HepG2 (cell line): Measurements from ENCODE around the gene SLC43A3. TPM values are rescaled to one million over a fixed set of nuclear protein-coding genes. Genes with fewer than 3 reads are reported as not detected.

ENCODE experiments used
- ATAC-seq: fragments of 200-7000 bp; cut with Tn5 transposase; 3 replicates; pipeline ENCODE4 v1.9.1; 2020; ENCODE audit warnings: mild to moderate bottlenecking, moderate library complexity
- BruUV-seq: library from RNA; stranded (reverse); fragments of 400-500 nt; replicated peaks from 2 replicates; lab custom pipeline; 2021; lab: Mats Ljungman, UMichigan
- CTCF ChIA-PET: fragments of 300-600 bp; formaldehyde crosslinking; extraction: SDS; loops from one replicate; lab custom pipeline; 2021; ENCODE audit warnings: low total read pairs, inconsistent platforms, low intra/inter-chr PET ratio; lab: Yijun Ruan, JAX
- POLR2A ChIA-PET: fragments of 350-600 bp; sonication (Branson Sonifier 250); formaldehyde crosslinking; loops from one replicate; lab custom pipeline; 2020; ENCODE audit warnings: antibody characterized with exemption, inconsistent platforms; lab: Yijun Ruan, JAX
- DNase-seq: peaks from one replicate; pipeline ENCODE4 v3.0.0-alpha.2; 2015; ENCODE audit warnings: low spot score
- FAIRE-seq: peaks from 3 replicates; lab custom pipeline; 2011; peaks lifted over from hg19 to GRCh38; lab: Jason Lieb, UNC
- H2AFZ ChIP-seq: one replicate; pipeline ENCODE4 v1.6.1; 2011; ENCODE audit warnings: low read length, inconsistent platforms
- H3K27ac ChIP-seq: fragments of 300-600 bp; 3 replicates; pipeline ENCODE4 v1.8.0; 2011; ENCODE audit warnings: mixed run types, mild to moderate bottlenecking, mixed read lengths, low read length, inconsistent platforms; ENCODE audit not compliant: insufficient read depth; ENCODE audit errors: extremely low read length
- H3K27me3 ChIP-seq, 2 experiments: fragments of 200-600 bp in 1 of 2; 2 replicates in 1 of 2; 3 replicates in 1 of 2; pipeline versions ENCODE4 v1.6.0 to v1.8.0; 2011; ENCODE audit warnings: low read length in 2 of 2, mild to moderate bottlenecking in 2 of 2, moderate library complexity in 2 of 2, inconsistent platforms in 1 of 2; ENCODE audit not compliant: insufficient read depth in 2 of 2, control insufficient read depth in 1 of 2
- H3K36me3 ChIP-seq, 2 experiments: fragments of 200-600 bp in 1 of 2; replicated peaks in 1 of 2; 2 replicates in 1 of 2; 3 replicates in 1 of 2; pipeline versions ENCODE4 v1.5.1 to v1.8.0; 2011; ENCODE audit warnings: low read length in 2 of 2, inconsistent platforms in 1 of 2; ENCODE audit not compliant: insufficient read depth in 2 of 2, control insufficient read depth in 1 of 2
- H3K4me1 ChIP-seq: 2 replicates; pipeline ENCODE4 v1.5.1; 2012; ENCODE audit warnings: low read length, inconsistent platforms; ENCODE audit not compliant: insufficient read depth
- H3K4me2 ChIP-seq: 2 replicates; pipeline ENCODE4 v1.6.0; 2011; ENCODE audit warnings: low read depth, low read length, inconsistent platforms
- H3K4me3 ChIP-seq, 3 experiments: fragments of 200-600 bp in 1 of 3; sonication (generic), shearing (Covaris generic) in 1 of 3; replicated peaks in 1 of 3; 2 replicates each; pipeline ENCODE4 v1.5.1; 2011 to 2016; ENCODE audit warnings: low read length in 3 of 3, inconsistent platforms in 2 of 3, low read depth in 2 of 3, mild to moderate bottlenecking in 2 of 3, control low read depth in 1 of 3, mixed read lengths in 1 of 3; ENCODE audit not compliant: insufficient read depth in 1 of 3
- H3K79me2 ChIP-seq: one replicate; pipeline ENCODE4 v1.6.1; 2011; ENCODE audit warnings: low read length, inconsistent platforms; ENCODE audit not compliant: insufficient read depth
- H3K9ac ChIP-seq: 2 replicates; pipeline ENCODE4 v1.6.0; 2011; ENCODE audit warnings: mild to moderate bottlenecking, low read depth, low read length, inconsistent platforms; ENCODE audit not compliant: insufficient read depth
- H3K9me3 ChIP-seq: 2 replicates; pipeline ENCODE4 v1.5.1; 2012; ENCODE audit warnings: mild to moderate bottlenecking, low read length
- H4K20me1 ChIP-seq: 2 replicates; pipeline ENCODE4 v1.6.0; 2011; ENCODE audit warnings: inconsistent platforms, mild to moderate bottlenecking, low read length, moderate library complexity; ENCODE audit not compliant: insufficient read depth
- ELF3 ChIP-seq: IDR thresholded peaks from 2 replicates; pipeline ENCODE4 v1.6.1; 2016; ENCODE audit warnings: missing genetic modification reagents, missing compliant biosample characterization
- HNF4A ChIP-seq: sonication (generic); formaldehyde crosslinking; IDR thresholded peaks from 2 replicates; pipeline ENCODE4 v1.4.0; 2020; ENCODE audit warnings: missing genetic modification reagents
- MLLT10 ChIP-seq: sonication (generic); formaldehyde crosslinking; IDR thresholded peaks from 2 replicates; pipeline ENCODE4 v1.4.0; 2020; ENCODE audit warnings: missing genetic modification reagents
- ZNF333 ChIP-seq: sonication (generic); formaldehyde crosslinking; IDR thresholded peaks from 2 replicates; pipeline ENCODE4 v1.4.0; 2020; ENCODE audit warnings: mild to moderate bottlenecking, missing genetic modification reagents, borderline replicate concordance
- ZNF44 ChIP-seq: sonication (generic); formaldehyde crosslinking; IDR thresholded peaks from 2 replicates; pipeline ENCODE4 v1.5.1; 2020; ENCODE audit warnings: mild to moderate bottlenecking, missing genetic modification reagents
- ZNF562 ChIP-seq: sonication (generic); formaldehyde crosslinking; IDR thresholded peaks from 2 replicates; pipeline ENCODE4 v1.8.0; 2022; ENCODE audit warnings: missing genetic modification reagents, borderline replicate concordance
- ZNF607 ChIP-seq: sonication (generic); formaldehyde crosslinking; IDR thresholded peaks from 2 replicates; pipeline ENCODE4 v1.5.1; 2020; ENCODE audit warnings: missing genetic modification reagents, mild to moderate bottlenecking, borderline replicate concordance
- ZNF614 ChIP-seq: IDR thresholded peaks from 2 replicates; pipeline ENCODE4 v1.6.1; 2018; ENCODE audit warnings: missing biosample characterization, missing genetic modification reagents, inconsistent platforms, borderline replicate concordance
- ZNF644 ChIP-seq: IDR thresholded peaks from 2 replicates; pipeline ENCODE4 v1.6.1; 2016; ENCODE audit warnings: low read depth
- ZNF674 ChIP-seq: sonication (generic); formaldehyde crosslinking; IDR thresholded peaks from 2 replicates; pipeline ENCODE4 v1.5.0; 2020; ENCODE audit warnings: low read depth, mild to moderate bottlenecking, missing genetic modification reagents
- WGBS: methylation state at CpG from one replicate; pipeline ENCODE4 v1.1.6; 2017; ENCODE audit warnings: low lambda C conversion rate; 5-methylcytosine and 5-hydroxymethylcytosine counted together
- in situ Hi-C: cut with HindIII; loops from 2 replicates; pipeline ENCODE4 v1.10.0; 2017; ENCODE audit warnings: low pct_unique_long_range_greater_than_20kb; ENCODE audit not compliant: extremely low pct_ligation_motif_present
- intact Hi-C: fragments of 100-400 bp; cut with micrococcal nuclease; formaldehyde crosslinking; loops from one replicate; pipeline ENCODE4 v1.10.0; 2022; ENCODE audit not compliant: unreplicated experiment
- polyA plus RNA-seq, 8 experiments: library from polyadenylated mRNA; depleted of rRNA in 3 of 8; stranded (reverse) in 7 of 8; unstranded in 1 of 8; fragments of >200 nt; fragmentation: Illumina TruSeq in 4 of 8; extraction: Trizol in 4 of 8; gene quantifications; 2 replicates each; pipeline versions ENCODE4 v1.2.1 to v1.2.3, GENCODE V29; 2011 to 2016; ENCODE audit warnings: low read depth in 4 of 8, missing spikeins in 1 of 8, mixed read lengths in 1 of 8; ENCODE audit not compliant: insufficient read depth in 1 of 8
- total RNA-seq, 5 experiments: library from RNA; depleted of rRNA; stranded (reverse); fragments of >200 nt; fragmentation: Illumina TruSeq; extraction: Trizol; gene quantifications; 2 replicates each; pipeline ENCODE4 v1.2.3, GENCODE V29; 2016; ENCODE audit warnings: low read depth in 1 of 5
- TF ChIP-seq, protein P1 (sequence below): sonication (generic); formaldehyde crosslinking; conservative IDR thresholded peaks from 2 replicates; pipeline ENCODE4 v1.8.0; 2022; ENCODE audit warnings: mild to moderate bottlenecking, moderate library complexity, missing genetic modification reagents

The SLC43A3 gene
- total and polyA plus RNA-seq, 2 of the 13 experiments (the other 11 are each of a cell fraction or from before 2014, with no cell fraction given): 2.6 TPM; not detected in 1

DNA sequence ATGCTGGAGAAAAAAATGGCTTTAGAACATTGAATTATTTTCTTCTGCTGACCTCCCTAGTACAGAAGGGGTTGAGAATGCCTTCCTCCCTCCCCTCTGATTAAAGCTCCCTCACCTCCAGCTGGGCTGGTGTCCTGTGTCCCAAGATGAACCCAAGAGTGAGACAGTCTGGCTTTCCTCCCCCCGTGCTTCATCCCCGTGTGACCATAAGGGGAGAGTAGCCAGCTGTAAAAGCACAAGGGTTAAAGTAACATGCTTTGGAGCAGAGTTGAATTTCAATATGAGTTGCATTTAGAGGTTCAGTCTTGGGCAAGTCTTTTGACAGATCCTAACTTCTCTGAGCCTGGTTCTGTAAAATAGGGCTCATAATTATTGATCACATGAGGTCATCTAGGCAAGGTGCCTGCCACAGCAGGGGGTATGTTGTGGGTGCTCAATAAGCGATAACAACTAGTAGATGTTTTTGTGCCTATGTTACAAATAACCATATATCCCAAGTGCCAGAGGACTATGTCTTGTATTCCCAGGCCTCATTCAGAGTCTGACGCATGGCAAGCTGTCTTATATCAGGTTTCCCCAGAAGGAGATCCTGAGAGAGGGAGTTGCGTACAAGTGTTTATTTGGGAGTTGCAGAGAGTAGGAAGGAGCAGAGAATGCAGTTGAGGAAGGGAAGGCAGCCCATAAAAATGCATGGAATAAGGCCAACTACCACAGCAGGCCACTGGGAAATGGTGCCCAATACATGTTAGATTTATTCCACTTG is 40.6 kb downstream of the SLC43A3 start:
- CTCF ChIA-PET: no interaction called here
- POLR2A ChIA-PET: no interaction called here
- intact Hi-C loops: no loop called here

More for the DNA sequence above, 40.6 kb downstream of the SLC43A3 start:
- Histone ChIP-seq H3K36me3 (no peaks in the 10 kb centered on the region), H3K9ac (no peak overlapping the region), H3K79me2 (no peaks in the 10 kb centered on the region), H3K4me3 (no peak overlapping the region), H3K27ac (no peak overlapping the region), H3K9me3 (no peaks in the 10 kb centered on the region), H3K4me2 (no peak overlapping the region), H3K4me1 (no peaks in the 10 kb centered on the region), H3K27me3 (no peaks in the 10 kb centered on the region; a peak in 2 of 5 replicates), H2AFZ (no peak overlapping the region), H4K20me1 (no peaks in the 10 kb centered on the region)
- WGBS: 46% methylated on average over 5 of the region's 5 CpGs
- no TSS peak for BruUV-seq
- in situ Hi-C loops: loop anchor here (10.0 kb wide), 1 partner anchor 58 kb away; no protein-coding TSS in a partner anchor
- TF ChIP-seq ZNF562: no peak
- TF ChIP-seq ZNF644 (CRISPR knock-in tag): no peak
- no peak for TF ChIP-seq MLLT10 (CRISPR knock-in tag)
- no peak for TF ChIP-seq ZNF607 (CRISPR knock-in tag)
- TF ChIP-seq ZNF614 (CRISPR knock-in tag): no peak
- TF ChIP-seq HNF4A (CRISPR knock-in tag): no peak
- TF ChIP-seq, protein P1, sequence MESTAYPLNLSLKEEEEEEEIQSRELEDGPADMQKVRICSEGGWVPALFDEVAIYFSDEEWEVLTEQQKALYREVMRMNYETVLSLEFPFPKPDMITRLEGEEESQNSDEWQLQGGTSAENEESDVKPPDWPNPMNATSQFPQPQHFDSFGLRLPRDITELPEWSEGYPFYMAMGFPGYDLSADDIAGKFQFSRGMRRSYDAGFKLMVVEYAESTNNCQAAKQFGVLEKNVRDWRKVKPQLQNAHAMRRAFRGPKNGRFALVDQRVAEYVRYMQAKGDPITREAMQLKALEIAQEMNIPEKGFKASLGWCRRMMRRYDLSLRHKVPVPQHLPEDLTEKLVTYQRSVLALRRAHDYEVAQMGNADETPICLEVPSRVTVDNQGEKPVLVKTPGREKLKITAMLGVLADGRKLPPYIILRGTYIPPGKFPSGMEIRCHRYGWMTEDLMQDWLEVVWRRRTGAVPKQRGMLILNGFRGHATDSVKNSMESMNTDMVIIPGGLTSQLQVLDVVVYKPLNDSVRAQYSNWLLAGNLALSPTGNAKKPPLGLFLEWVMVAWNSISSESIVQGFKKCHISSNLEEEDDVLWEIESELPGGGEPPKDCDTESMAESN (CRISPR knock-in tag): no peak
- TF ChIP-seq ZNF674 (CRISPR knock-in tag): no peak
- TF ChIP-seq ZNF333 (CRISPR knock-in tag): no peak
- TF ChIP-seq ZNF44: no peak
- no peak for TF ChIP-seq ELF3 (CRISPR knock-in tag)
- TF ChIP-seq, all 625 proteins: peak for 0
- DNase-seq (no peak), ATAC-seq (no peak), FAIRE-seq (no peak)
